ENCODE measurements around the gene TMC5. TPM values are rescaled to one million over a fixed set of nuclear protein-coding genes. Genes with fewer than 3 reads are reported as not detected.
A peak's percentile ranks its signal among the peaks of the same experiment; 100 is the strongest.

Gene TMC5
- polyA plus RNA-seq, 6 donors from 2014 or later = not detected

- Mint-ChIP-seq H3K4me3 (no peak overlapping the region), H3K9me3 (peaks cover 0 to 5% (median 0%) of the 10 kb centered on the region in 7 donors), H3K27ac (no peak overlapping the region), H3K4me1 (peaks cover 0 to 6% (median 0%) of the 10 kb centered on the region in 3 donors), H3K36me3 (peaks cover 0 to under 1% of the 10 kb centered on the region in 2 donors), H3K27me3 (peaks cover 24 to 29% (median 28%) of the 10 kb centered on the region in 3 donors)
- ATAC-seq (ENCODE audit: low read depth in 2 of 2) (no peak), DNase-seq (no peak)
Measured at GRCh38 chr16:19415918-19416317, 1.8 kb upstream of the TMC5 start.

- H3K36me3 Mint-ChIP-seq = peaks cover 4 to 8% of the 10 kb centered on the region in 2 donors
- H3K27me3 Mint-ChIP-seq = peaks cover 13 to 19% (median 19%) of the 10 kb centered on the region in 3 donors
- H3K9me3 Mint-ChIP-seq = peaks cover 3 to 11% (median 5%) of the 10 kb centered on the region in 7 donors
- DNase-seq (no peak), ATAC-seq (ENCODE audit: low read depth in 2 of 2) (no peak)
- no peak overlapping the region for H3K27ac Mint-ChIP-seq
- H3K4me1 Mint-ChIP-seq = peaks cover 0 to 2% (median 0%) of the 10 kb centered on the region in 3 donors
- H3K4me3 Mint-ChIP-seq = no peak overlapping the region
Measured at GRCh38 chr16:19418200-19418599, 517 bp downstream of the TMC5 start.

GRCh38 chr16:19419698-19420075 lies 2.0 kb downstream of the TMC5 start:
- no peak overlapping the region for H3K4me3 Mint-ChIP-seq
- no peak for ATAC-seq (ENCODE audit: low read depth in 2 of 2)
- H3K27me3 Mint-ChIP-seq = peaks cover 7 to 13% (median 12%) of the 10 kb centered on the region in 3 donors
- H3K27ac Mint-ChIP-seq = no peak overlapping the region
- H3K36me3 Mint-ChIP-seq = peaks cover 4 to 8% of the 10 kb centered on the region in 2 donors
- H3K4me1 Mint-ChIP-seq = no peaks in the 10 kb centered on the region
- DNase-seq = no peak
- peaks cover 3 to 11% (median 5%) of the 10 kb centered on the region in 7 donors for H3K9me3 Mint-ChIP-seq

- peaks cover 14 to 21% (median 18%) of the 10 kb centered on the region in 3 donors for H3K27me3 Mint-ChIP-seq
- ATAC-seq (ENCODE audit: low read depth in 2 of 2) (no peak), DNase-seq (no peak)
- peaks cover 4 to 8% of the 10 kb centered on the region in 2 donors for H3K36me3 Mint-ChIP-seq
- no peak overlapping the region for H3K27ac Mint-ChIP-seq
- no peaks in the 10 kb centered on the region for H3K4me1 Mint-ChIP-seq
- H3K4me3 Mint-ChIP-seq = peak overlapping the region in 1 of 8 donors; percentile 25
- peaks cover 3 to 11% (median 5%) of the 10 kb centered on the region in 7 donors for H3K9me3 Mint-ChIP-seq
Measured at GRCh38 chr16:19424478-19424877, 6.8 kb downstream of the TMC5 start.

- no peak for DNase-seq
- Mint-ChIP-seq H3K9me3 (peaks cover 0 to 4% (median 0%) of the 10 kb centered on the region in 7 donors), H3K4me3 (no peak overlapping the region)
Measured at GRCh38 chr16:19430345-19430744, 12.7 kb downstream of the TMC5 start.

GRCh38 chr16:19431636-19432340 lies 14.1 kb downstream of the TMC5 start:
- H3K4me3 Mint-ChIP-seq = no peak overlapping the region
- H3K27ac Mint-ChIP-seq = no peak overlapping the region
- H3K9me3 Mint-ChIP-seq = peaks cover 0 to 4% (median 0%) of the 10 kb centered on the region in 7 donors

More at GRCh38 chr16:19430345-19430744, 12.7 kb downstream of the TMC5 start:
- no peak for ATAC-seq (ENCODE audit: low read depth in 2 of 2)
- H3K36me3 Mint-ChIP-seq = no peaks in the 10 kb centered on the region
- peaks cover 15 to 21% (median 19%) of the 10 kb centered on the region in 3 donors for H3K27me3 Mint-ChIP-seq
- H3K4me1 Mint-ChIP-seq = no peaks in the 10 kb centered on the region
- H3K27ac Mint-ChIP-seq = no peak overlapping the region

GRCh38 chr16:19432429-19432828 lies 14.7 kb downstream of the TMC5 start:
- peaks cover 8 to 16% (median 15%) of the 10 kb centered on the region in 3 donors for H3K27me3 Mint-ChIP-seq
- H3K4me3 Mint-ChIP-seq = no peak overlapping the region
- DNase-seq = no peak
- H3K36me3 Mint-ChIP-seq = peaks cover 0 to 3% of the 10 kb centered on the region in 2 donors
- H3K4me1 Mint-ChIP-seq = peaks cover 3 to 6% (median 4%) of the 10 kb centered on the region in 3 donors
- peaks cover 0 to 4% (median 0%) of the 10 kb centered on the region in 7 donors for H3K9me3 Mint-ChIP-seq
- no peak for ATAC-seq (ENCODE audit: low read depth in 2 of 2)
- H3K27ac Mint-ChIP-seq = no peak overlapping the region

More at GRCh38 chr16:19431636-19432340, 14.1 kb downstream of the TMC5 start:
- ATAC-seq (ENCODE audit: low read depth in 2 of 2) (no peak), DNase-seq (no peak)
- Mint-ChIP-seq H3K27me3 (peaks cover 9 to 17% (median 10%) of the 10 kb centered on the region in 3 donors), H3K4me1 (no peaks in the 10 kb centered on the region), H3K36me3 (peaks cover 0 to 3% of the 10 kb centered on the region in 2 donors)

- Mint-ChIP-seq H3K4me1 (peaks cover 8 to 12% (median 8%) of the 10 kb centered on the region in 3 donors), H3K27ac (no peak overlapping the region), H3K4me3 (no peak overlapping the region), H3K36me3 (peaks cover 0 to 3% of the 10 kb centered on the region in 2 donors), H3K9me3 (peaks cover 0 to 4% (median 0%) of the 10 kb centered on the region in 7 donors), H3K27me3 (peaks cover under 1 to 10% (median 7%) of the 10 kb centered on the region in 3 donors)
- DNase-seq = no peak
- no peak for ATAC-seq (ENCODE audit: low read depth in 2 of 2)
Measured at GRCh38 chr16:19434584-19434983, 16.9 kb downstream of the TMC5 start.

- Mint-ChIP-seq H3K36me3 (peaks cover 0 to 3% of the 10 kb centered on the region in 2 donors), H3K27me3 (peaks cover 0 to 10% (median 0%) of the 10 kb centered on the region in 3 donors), H3K4me3 (no peak overlapping the region), H3K27ac (no peak overlapping the region), H3K4me1 (peaks cover 8 to 12% (median 8%) of the 10 kb centered on the region in 3 donors), H3K9me3 (peaks cover 0 to 4% (median 0%) of the 10 kb centered on the region in 7 donors)
- ATAC-seq (ENCODE audit: low read depth in 2 of 2) (no peak), DNase-seq (no peak)
Measured at GRCh38 chr16:19436540-19436939, 18.9 kb downstream of the TMC5 start.

GRCh38 chr16:19437280-19437679 lies 19.6 kb downstream of the TMC5 start:
- H3K4me3 Mint-ChIP-seq = no peak overlapping the region
- peak overlapping the region in 1 of 6 donors; percentile 68 for H3K27ac Mint-ChIP-seq
- ATAC-seq (ENCODE audit: low read depth in 2 of 2) (peak in 1 of 2 donors; percentile 20), DNase-seq (no peak)
- H3K36me3 Mint-ChIP-seq = peaks cover 0 to 3% of the 10 kb centered on the region in 2 donors
- peaks cover 0 to 10% (median 0%) of the 10 kb centered on the region in 3 donors for H3K27me3 Mint-ChIP-seq
- H3K4me1 Mint-ChIP-seq = peaks cover 8 to 12% (median 8%) of the 10 kb centered on the region in 3 donors
- H3K9me3 Mint-ChIP-seq = peaks cover 0 to 3% (median 0%) of the 10 kb centered on the region in 7 donors

GRCh38 chr16:19438739-19439138 lies 21.1 kb downstream of the TMC5 start:
- no peak overlapping the region for H3K27ac Mint-ChIP-seq
- peaks cover 0 to 4% (median 0%) of the 10 kb centered on the region in 7 donors for H3K9me3 Mint-ChIP-seq
- peaks cover 6 to 10% (median 9%) of the 10 kb centered on the region in 3 donors for H3K27me3 Mint-ChIP-seq
- no peak for ATAC-seq (ENCODE audit: low read depth in 2 of 2)
- H3K4me3 Mint-ChIP-seq = no peak overlapping the region
- peaks cover 8 to 12% (median 8%) of the 10 kb centered on the region in 3 donors for H3K4me1 Mint-ChIP-seq
- H3K36me3 Mint-ChIP-seq = peaks cover 3 to 5% of the 10 kb centered on the region in 2 donors
- DNase-seq = no peak

GRCh38 chr16:19439483-19439882 lies 21.8 kb downstream of the TMC5 start:
- H3K27ac Mint-ChIP-seq = no peak overlapping the region
- H3K36me3 Mint-ChIP-seq = peaks cover 3 to 7% of the 10 kb centered on the region in 2 donors
- peaks cover 8 to 12% (median 8%) of the 10 kb centered on the region in 3 donors for H3K4me1 Mint-ChIP-seq
- DNase-seq (no peak), ATAC-seq (ENCODE audit: low read depth in 2 of 2) (no peak)
- peaks cover 0 to 6% (median 0%) of the 10 kb centered on the region in 7 donors for H3K9me3 Mint-ChIP-seq
- H3K27me3 Mint-ChIP-seq = peaks cover 10 to 11% (median 11%) of the 10 kb centered on the region in 3 donors
- H3K4me3 Mint-ChIP-seq = no peak overlapping the region

- Mint-ChIP-seq H3K4me3 (no peak overlapping the region), H3K27me3 (peaks cover 13 to 18% (median 14%) of the 10 kb centered on the region in 3 donors), H3K27ac (no peak overlapping the region), H3K36me3 (peaks cover 0 to 7% of the 10 kb centered on the region in 2 donors), H3K4me1 (no peaks in the 10 kb centered on the region), H3K9me3 (peaks cover 0 to 6% (median 0%) of the 10 kb centered on the region in 7 donors)
- ATAC-seq (ENCODE audit: low read depth in 2 of 2) = no peak
- no peak for DNase-seq
Measured at GRCh38 chr16:19443659-19444058, 26.0 kb downstream of the TMC5 start.
